Measurements from ENCODE around the gene KLHL36. TPM values are rescaled to one million over a fixed set of nuclear protein-coding genes. Genes with fewer than 3 reads are reported as not detected.

The KLHL36 gene
- total and polyA plus RNA-seq, 9 of the 15 experiments (the other 6 are each of a cell fraction or from before 2014, with no cell fraction given) = 2.1 to 51.2 (median 18.5) TPM

DNA sequence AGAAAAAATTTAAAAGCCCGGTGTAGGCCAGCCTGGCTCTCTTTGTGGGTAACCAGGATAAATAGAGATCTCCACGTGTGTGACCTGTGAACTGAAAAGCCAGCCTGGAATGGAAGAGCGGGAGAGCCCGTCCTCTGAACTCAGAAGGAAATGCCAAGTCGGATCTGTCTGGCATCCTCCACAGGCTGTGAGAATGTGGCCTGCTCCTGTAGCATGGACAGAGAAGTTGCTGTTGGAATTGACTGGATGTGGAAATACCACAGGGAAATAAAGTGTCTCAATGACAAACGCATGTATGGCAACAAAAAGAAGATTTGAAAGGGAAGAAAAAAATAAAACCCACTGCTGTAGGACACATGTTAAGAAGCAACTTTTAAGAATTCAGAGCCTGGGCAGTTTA is 6.7 kb downstream of the KLHL36 start:
- ChIA-PET CTCF (ENCODE audit: low intra/inter-chr PET ratio) (no interaction called here), POLR2A (interaction anchor here (1.7 kb wide), 1 partner anchor 17 kb away, joined by 4 read pairs; no protein-coding TSS in a partner anchor)
- WGBS (ENCODE audit: insufficient coverage, low coverage, missing lambda C conversion rate) = 68% methylated on average over 6 of the region's 6 CpGs
- TF ChIP-seq, protein P1, sequence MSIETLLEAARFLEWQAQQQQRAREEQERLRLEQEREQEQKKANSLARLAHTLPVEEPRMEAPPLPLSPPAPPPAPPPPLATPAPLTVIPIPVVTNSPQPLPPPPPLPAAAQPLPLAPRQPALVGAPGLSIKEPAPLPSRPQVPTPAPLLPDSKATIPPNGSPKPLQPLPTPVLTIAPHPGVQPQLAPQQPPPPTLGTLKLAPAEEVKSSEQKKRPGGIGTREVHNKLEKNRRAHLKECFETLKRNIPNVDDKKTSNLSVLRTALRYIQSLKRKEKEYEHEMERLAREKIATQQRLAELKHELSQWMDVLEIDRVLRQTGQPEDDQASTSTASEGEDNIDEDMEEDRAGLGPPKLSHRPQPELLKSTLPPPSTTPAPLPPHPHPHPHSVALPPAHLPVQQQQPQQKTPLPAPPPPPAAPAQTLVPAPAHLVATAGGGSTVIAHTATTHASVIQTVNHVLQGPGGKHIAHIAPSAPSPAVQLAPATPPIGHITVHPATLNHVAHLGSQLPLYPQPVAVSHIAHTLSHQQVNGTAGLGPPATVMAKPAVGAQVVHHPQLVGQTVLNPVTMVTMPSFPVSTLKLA (conservative IDR thresholded peaks at IDR 0.05) = no peak
- TF ChIP-seq, protein P2, sequence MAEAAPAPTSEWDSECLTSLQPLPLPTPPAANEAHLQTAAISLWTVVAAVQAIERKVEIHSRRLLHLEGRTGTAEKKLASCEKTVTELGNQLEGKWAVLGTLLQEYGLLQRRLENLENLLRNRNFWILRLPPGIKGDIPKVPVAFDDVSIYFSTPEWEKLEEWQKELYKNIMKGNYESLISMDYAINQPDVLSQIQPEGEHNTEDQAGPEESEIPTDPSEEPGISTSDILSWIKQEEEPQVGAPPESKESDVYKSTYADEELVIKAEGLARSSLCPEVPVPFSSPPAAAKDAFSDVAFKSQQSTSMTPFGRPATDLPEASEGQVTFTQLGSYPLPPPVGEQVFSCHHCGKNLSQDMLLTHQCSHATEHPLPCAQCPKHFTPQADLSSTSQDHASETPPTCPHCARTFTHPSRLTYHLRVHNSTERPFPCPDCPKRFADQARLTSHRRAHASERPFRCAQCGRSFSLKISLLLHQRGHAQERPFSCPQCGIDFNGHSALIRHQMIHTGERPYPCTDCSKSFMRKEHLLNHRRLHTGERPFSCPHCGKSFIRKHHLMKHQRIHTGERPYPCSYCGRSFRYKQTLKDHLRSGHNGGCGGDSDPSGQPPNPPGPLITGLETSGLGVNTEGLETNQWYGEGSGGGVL (CRISPR knock-in tag; IDR thresholded peaks at IDR 0.05) = no peak
- TF ChIP-seq MAX (CRISPR knock-in tag; IDR thresholded peaks at IDR 0.05) (no peak), SMARCE1 (IDR thresholded peaks at IDR 0.05) (no peak), NBN (IDR thresholded peaks at IDR 0.05; ENCODE audit: low read depth) (no peak), E2F1 (CRISPR knock-in tag; IDR thresholded peaks at IDR 0.05) (no peak), RHOXF2B (CRISPR knock-in tag; conservative IDR thresholded peaks at IDR 0.05) (no peak), NCOR1 (IDR thresholded peaks at IDR 0.05) (no peak), SETDB1 (IDR thresholded peaks at IDR 0.05; ENCODE audit: low read length) (no peak), EHMT2 (IDR thresholded peaks at IDR 0.05) (no peak), PML (IDR thresholded peaks at IDR 0.05; ENCODE audit: low read length) (no peak), MEIS2 (IDR thresholded peaks at IDR 0.05; ENCODE audit: partially characterized antibody) (no peak), SFPQ (IDR thresholded peaks at IDR 0.05; ENCODE audit: low read depth, low read length) (no peak), PCBP1 (IDR thresholded peaks at IDR 0.05; ENCODE audit: low read depth, low read length, poor library complexity, severe bottlenecking) (no peak), ELF1 (tag; IDR thresholded peaks at IDR 0.05) (no peak), NFXL1 (CRISPR knock-in tag; IDR thresholded peaks at IDR 0.05) (no peak), SMARCA4 (IDR thresholded peaks at IDR 0.05) (no peak), PRPF4 (IDR thresholded peaks at IDR 0.05; ENCODE audit: insufficient read depth, low read depth, low read length, poor library complexity, severe bottlenecking) (no peak)
- no peak overlapping the region for H2AFZ ChIP-seq (ENCODE audit: low read depth, low read length)
- no peaks in the 10 kb centered on the region; a peak in 2 of 5 replicates for H3K4me1 ChIP-seq (replicated peaks in 1 of 2; ENCODE audit: control insufficient read depth in 2 of 2, insufficient read depth in 2 of 2, low read length in 2 of 2)
- H3K36me3 ChIP-seq (ENCODE audit: control insufficient read depth, insufficient read depth, low read length) = peaks cover 76% of the 10 kb centered on the region
- H3K27me3 ChIP-seq (ENCODE audit: control insufficient read depth in 2 of 2, insufficient read depth in 2 of 2, low read length in 2 of 2) = no peaks in the 10 kb centered on the region
- H3K9me3 ChIP-seq (replicated peaks; ENCODE audit: control insufficient read depth, insufficient read depth, low read depth, low read length) = no peaks in the 10 kb centered on the region
- DNase-seq (ENCODE audit: extremely low read depth in 1 of 4, low spot score in 3 of 4) (no peak), FAIRE-seq (no peak), ATAC-seq (no peak)
- no TSS peak for BruUV-seq (replicated peaks)
- no peak overlapping the region for H3K27ac ChIP-seq (ENCODE audit: extremely low read depth, low read depth, low read length)
- in situ Hi-C loops (cut with MboI) (no loop called here), intact Hi-C loops (cut with micrococcal nuclease) (no loop called here)
- H3K4me3 ChIP-seq = no peak overlapping the region
- no peaks in the 10 kb centered on the region for H3K9me1 ChIP-seq (ENCODE audit: control insufficient read depth, insufficient read depth, low read length)
- no peak overlapping the region for H3K9ac ChIP-seq (ENCODE audit: insufficient read depth in 1 of 2, low read depth in 2 of 2, low read length in 2 of 2)
- peaks cover 3% of the 10 kb centered on the region; the same call in 2 of the 3 replicates for H3K79me2 ChIP-seq (ENCODE audit: control insufficient read depth, insufficient read depth, low read length)
- no peak overlapping the region for H3K4me2 ChIP-seq (ENCODE audit: insufficient read depth, low read length)
- peaks cover 2% of the 10 kb centered on the region; the same call in 1 of the 2 replicates for H4K20me1 ChIP-seq (replicated peaks; ENCODE audit: control insufficient read depth, insufficient read depth, low read length)
